Measurements from ENCODE around the gene FSD1.

The FSD1 gene

DNA sequence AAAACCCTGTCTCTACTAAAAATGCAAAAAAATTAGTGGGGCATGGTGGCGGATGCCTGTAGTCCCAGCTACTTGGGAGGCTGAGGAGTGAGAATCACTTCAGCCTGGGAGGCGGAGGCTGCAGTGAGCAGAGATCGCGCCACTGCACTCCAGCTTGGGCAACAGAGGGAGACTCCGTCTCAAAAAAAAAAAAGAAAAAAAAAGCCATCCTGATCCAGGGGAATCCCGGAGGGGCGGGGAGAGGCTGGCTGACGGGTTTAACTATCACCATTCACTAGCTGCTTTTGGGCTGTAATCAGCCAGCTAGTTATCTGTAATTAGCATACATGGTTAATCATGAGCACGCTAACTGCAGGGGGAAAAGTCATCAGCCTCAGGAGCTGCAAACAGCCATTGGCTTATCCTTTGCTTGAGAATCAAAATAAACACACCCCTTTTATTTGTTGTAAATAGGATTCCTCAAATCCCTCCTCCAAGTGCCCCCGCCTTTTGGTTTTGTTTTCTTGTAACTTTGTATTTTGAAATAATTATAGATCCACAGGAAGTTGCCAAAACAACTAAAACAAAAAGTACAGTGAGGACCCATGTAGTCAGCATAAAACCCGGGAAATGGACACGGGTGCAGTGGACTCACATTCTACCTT is 9.6 kb downstream of the FSD1 start:
- Histone ChIP-seq H3K36me3 (ENCODE audit: insufficient read depth, low read length) (no peaks in the 10 kb centered on the region), H3K9ac (ENCODE audit: low read depth, low read length) (no peak overlapping the region), H3K27ac (ENCODE audit: low read length) (no peak overlapping the region), H3K4me1 (ENCODE audit: insufficient read depth, low read length) (no peaks in the 10 kb centered on the region), H3K79me2 (ENCODE audit: insufficient read depth, low read length) (no peaks in the 10 kb centered on the region), H3K27me3 (ENCODE audit: insufficient read depth, low read length, poor library complexity) (no peaks in the 10 kb centered on the region), H3K4me2 (ENCODE audit: insufficient read depth, low read length) (no peak overlapping the region), H3K9me3 (ENCODE audit: insufficient read depth, low read length, severe bottlenecking) (no peaks in the 10 kb centered on the region), H2AFZ (ENCODE audit: low read depth, low read length) (no peak overlapping the region), H4K20me1 (ENCODE audit: insufficient read depth, low read length) (no peaks in the 10 kb centered on the region), H3K4me3 (ENCODE audit: low read depth in 1 of 2, low read length in 2 of 2) (no peak overlapping the region)
- DNase-seq, result no peak
- no peak for ATAC-seq (ENCODE audit: insufficient read depth, low read depth)
- TF ChIP-seq, protein P1, sequence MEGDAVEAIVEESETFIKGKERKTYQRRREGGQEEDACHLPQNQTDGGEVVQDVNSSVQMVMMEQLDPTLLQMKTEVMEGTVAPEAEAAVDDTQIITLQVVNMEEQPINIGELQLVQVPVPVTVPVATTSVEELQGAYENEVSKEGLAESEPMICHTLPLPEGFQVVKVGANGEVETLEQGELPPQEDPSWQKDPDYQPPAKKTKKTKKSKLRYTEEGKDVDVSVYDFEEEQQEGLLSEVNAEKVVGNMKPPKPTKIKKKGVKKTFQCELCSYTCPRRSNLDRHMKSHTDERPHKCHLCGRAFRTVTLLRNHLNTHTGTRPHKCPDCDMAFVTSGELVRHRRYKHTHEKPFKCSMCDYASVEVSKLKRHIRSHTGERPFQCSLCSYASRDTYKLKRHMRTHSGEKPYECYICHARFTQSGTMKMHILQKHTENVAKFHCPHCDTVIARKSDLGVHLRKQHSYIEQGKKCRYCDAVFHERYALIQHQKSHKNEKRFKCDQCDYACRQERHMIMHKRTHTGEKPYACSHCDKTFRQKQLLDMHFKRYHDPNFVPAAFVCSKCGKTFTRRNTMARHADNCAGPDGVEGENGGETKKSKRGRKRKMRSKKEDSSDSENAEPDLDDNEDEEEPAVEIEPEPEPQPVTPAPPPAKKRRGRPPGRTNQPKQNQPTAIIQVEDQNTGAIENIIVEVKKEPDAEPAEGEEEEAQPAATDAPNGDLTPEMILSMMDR (IDR thresholded peaks at IDR 0.05; ENCODE audit: borderline replicate concordance, extremely low read depth, low read length, poor library complexity, severe bottlenecking), result no peak
- no peak for TF ChIP-seq EZH2 (IDR thresholded peaks at IDR 0.05; ENCODE audit: borderline replicate concordance, low read depth, low read length, severe bottlenecking)

DNA sequence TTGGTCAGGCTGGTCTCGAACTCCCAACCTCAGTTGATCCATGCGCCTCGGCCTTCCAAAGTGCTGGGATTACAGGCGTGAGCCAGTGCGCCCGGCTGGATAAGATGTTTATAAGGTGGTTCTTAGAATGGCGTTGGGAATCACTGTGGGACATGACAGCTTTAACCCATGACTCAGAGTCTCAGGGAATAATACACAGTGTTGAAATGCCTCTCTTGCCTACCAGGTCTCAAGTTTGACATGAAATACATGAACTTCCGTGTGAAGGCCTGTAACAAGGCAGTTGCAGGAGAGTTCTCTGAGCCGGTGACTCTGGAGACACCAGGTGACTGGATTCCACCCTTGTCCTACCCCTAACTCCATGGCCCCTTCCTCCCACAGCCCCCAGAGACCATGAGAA is 12.6 kb downstream of the FSD1 start:
- Histone ChIP-seq H3K27me3 (ENCODE audit: insufficient read depth, low read length, poor library complexity) (no peaks in the 10 kb centered on the region), H4K20me1 (ENCODE audit: insufficient read depth, low read length) (no peaks in the 10 kb centered on the region), H3K27ac (ENCODE audit: low read length) (no peak overlapping the region), H3K4me1 (ENCODE audit: insufficient read depth, low read length) (no peaks in the 10 kb centered on the region), H3K4me3 (ENCODE audit: low read depth in 1 of 2, low read length in 2 of 2) (no peak overlapping the region), H3K79me2 (ENCODE audit: insufficient read depth, low read length) (no peaks in the 10 kb centered on the region), H3K4me2 (ENCODE audit: insufficient read depth, low read length) (no peak overlapping the region), H3K9me3 (ENCODE audit: insufficient read depth, low read length, severe bottlenecking) (no peaks in the 10 kb centered on the region), H2AFZ (ENCODE audit: low read depth, low read length) (no peak overlapping the region), H3K9ac (ENCODE audit: low read depth, low read length) (no peak overlapping the region), H3K36me3 (ENCODE audit: insufficient read depth, low read length) (no peaks in the 10 kb centered on the region)
- no peak for DNase-seq
- TF ChIP-seq EZH2 (IDR thresholded peaks at IDR 0.05; ENCODE audit: borderline replicate concordance, low read depth, low read length, severe bottlenecking), result no peak
- TF ChIP-seq, protein P1 (IDR thresholded peaks at IDR 0.05; ENCODE audit: borderline replicate concordance, extremely low read depth, low read length, poor library complexity, severe bottlenecking), result no peak
- ATAC-seq (ENCODE audit: insufficient read depth, low read depth), result no peak

DNA sequence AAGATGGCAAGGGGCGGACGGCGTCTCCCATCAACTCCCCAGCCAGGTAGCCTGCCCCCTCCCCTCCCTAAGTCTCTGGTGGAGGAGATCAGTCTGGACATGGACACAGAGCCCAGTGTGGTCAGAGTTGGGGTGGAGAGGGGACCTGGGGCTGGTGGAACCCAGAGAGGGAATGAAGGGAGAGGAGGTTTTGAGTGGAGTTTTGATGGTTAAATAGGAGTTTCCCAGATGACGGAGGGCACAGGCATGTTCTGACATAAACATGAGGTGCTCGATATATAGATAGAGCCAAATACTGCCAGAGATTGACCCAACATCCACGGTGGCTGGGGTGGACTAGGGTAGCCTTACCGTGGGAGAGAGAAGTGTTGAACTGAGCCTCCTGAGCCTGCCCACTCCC is 14.1 kb downstream of the FSD1 start:
- Histone ChIP-seq H3K4me3 (ENCODE audit: low read depth in 1 of 2, low read length in 2 of 2) (no peak overlapping the region), H3K4me1 (ENCODE audit: insufficient read depth, low read length) (no peaks in the 10 kb centered on the region), H3K27ac (ENCODE audit: low read length) (no peak overlapping the region), H3K79me2 (ENCODE audit: insufficient read depth, low read length) (no peaks in the 10 kb centered on the region), H3K4me2 (ENCODE audit: insufficient read depth, low read length) (no peak overlapping the region), H3K9me3 (ENCODE audit: insufficient read depth, low read length, severe bottlenecking) (no peaks in the 10 kb centered on the region), H2AFZ (ENCODE audit: low read depth, low read length) (no peak overlapping the region), H3K36me3 (ENCODE audit: insufficient read depth, low read length) (no peaks in the 10 kb centered on the region), H3K27me3 (ENCODE audit: insufficient read depth, low read length, poor library complexity) (no peaks in the 10 kb centered on the region), H3K9ac (ENCODE audit: low read depth, low read length) (no peak overlapping the region), H4K20me1 (ENCODE audit: insufficient read depth, low read length) (no peaks in the 10 kb centered on the region)
- no peak for TF ChIP-seq EZH2 (IDR thresholded peaks at IDR 0.05; ENCODE audit: borderline replicate concordance, low read depth, low read length, severe bottlenecking)
- TF ChIP-seq, protein P1 (IDR thresholded peaks at IDR 0.05; ENCODE audit: borderline replicate concordance, extremely low read depth, low read length, poor library complexity, severe bottlenecking), result no peak
- DNase-seq (no peak), ATAC-seq (ENCODE audit: insufficient read depth, low read depth) (no peak)
